Lower leg skin (tissue), 4 donors: ENCODE data around the gene TRMU. TPM values are rescaled to one million over a fixed set of nuclear protein-coding genes. Genes with fewer than 3 reads are reported as not detected.

Source experiments
- DNase-seq, 2 donors: peaks; one replicate each; pipeline ENCODE4 v3.0.0-alpha.2; 2019; ENCODE audit warnings: low spot score in 2 of 2
- H3K4me3 ChIP-seq: fragments of 200-600 bp; sonication (generic); 2 replicates; pipeline ENCODE4 v1.5.1; 2017; ENCODE audit warnings: mild to moderate bottlenecking, low read depth; ENCODE audit not compliant: poor library complexity, severe bottlenecking
- POLR2A ChIP-seq, 2 donors: fragments of 450-650 bp; IDR thresholded peaks; one replicate each; pipeline ENCODE4 v1.6.1; 2016 to 2017; ENCODE audit warnings: antibody characterized with exemption in 2 of 2, mild to moderate bottlenecking in 1 of 2, moderate library complexity in 1 of 2
- WGBS, 2 donors: methylation state at CpG; one replicate each; pipeline ENCODE4 v1.1.5; 2018; 5-methylcytosine and 5-hydroxymethylcytosine counted together
- intact Hi-C: fragments of 100-400 bp; cut with DNase I; formaldehyde crosslinking; loops from one replicate; pipeline ENCODE4 v1.15.0; 2023; ENCODE audit warnings: low total_unique reads
- total RNA-seq, 4 donors: library from RNA; depleted of rRNA; stranded (reverse); fragments of >200 nt; gene quantifications; one replicate each; pipeline ENCODE4 v1.1.0, GENCODE V29; 2016
- TF ChIP-seq, protein P1 (sequence below), 3 donors: fragments of 450-650 bp; IDR thresholded peaks; one replicate each; pipeline ENCODE4 v1.5.1; 2016; ENCODE audit warnings: antibody characterized with exemption in 3 of 3, mild to moderate bottlenecking in 3 of 3, moderate library complexity in 2 of 3

TRMU gene
- total RNA-seq, 4 donors from 2014 or later, result 26.8 to 43.5 (median 32.7) TPM

GRCh38 chr22:46388647-46389046, 53.1 kb downstream of the TRMU start:
- WGBS, 2 donors, result 88 to 92% methylated on average over 10 of the region's 10 CpGs
- intact Hi-C loops, result no loop called here
- TF ChIP-seq POLR2A (IDR thresholded peaks at IDR 0.05), result no peak
- TF ChIP-seq, protein P1, sequence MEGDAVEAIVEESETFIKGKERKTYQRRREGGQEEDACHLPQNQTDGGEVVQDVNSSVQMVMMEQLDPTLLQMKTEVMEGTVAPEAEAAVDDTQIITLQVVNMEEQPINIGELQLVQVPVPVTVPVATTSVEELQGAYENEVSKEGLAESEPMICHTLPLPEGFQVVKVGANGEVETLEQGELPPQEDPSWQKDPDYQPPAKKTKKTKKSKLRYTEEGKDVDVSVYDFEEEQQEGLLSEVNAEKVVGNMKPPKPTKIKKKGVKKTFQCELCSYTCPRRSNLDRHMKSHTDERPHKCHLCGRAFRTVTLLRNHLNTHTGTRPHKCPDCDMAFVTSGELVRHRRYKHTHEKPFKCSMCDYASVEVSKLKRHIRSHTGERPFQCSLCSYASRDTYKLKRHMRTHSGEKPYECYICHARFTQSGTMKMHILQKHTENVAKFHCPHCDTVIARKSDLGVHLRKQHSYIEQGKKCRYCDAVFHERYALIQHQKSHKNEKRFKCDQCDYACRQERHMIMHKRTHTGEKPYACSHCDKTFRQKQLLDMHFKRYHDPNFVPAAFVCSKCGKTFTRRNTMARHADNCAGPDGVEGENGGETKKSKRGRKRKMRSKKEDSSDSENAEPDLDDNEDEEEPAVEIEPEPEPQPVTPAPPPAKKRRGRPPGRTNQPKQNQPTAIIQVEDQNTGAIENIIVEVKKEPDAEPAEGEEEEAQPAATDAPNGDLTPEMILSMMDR (IDR thresholded peaks at IDR 0.05), result no peak
- no peak overlapping the region for H3K4me3 ChIP-seq
- no peak for DNase-seq

DNA sequence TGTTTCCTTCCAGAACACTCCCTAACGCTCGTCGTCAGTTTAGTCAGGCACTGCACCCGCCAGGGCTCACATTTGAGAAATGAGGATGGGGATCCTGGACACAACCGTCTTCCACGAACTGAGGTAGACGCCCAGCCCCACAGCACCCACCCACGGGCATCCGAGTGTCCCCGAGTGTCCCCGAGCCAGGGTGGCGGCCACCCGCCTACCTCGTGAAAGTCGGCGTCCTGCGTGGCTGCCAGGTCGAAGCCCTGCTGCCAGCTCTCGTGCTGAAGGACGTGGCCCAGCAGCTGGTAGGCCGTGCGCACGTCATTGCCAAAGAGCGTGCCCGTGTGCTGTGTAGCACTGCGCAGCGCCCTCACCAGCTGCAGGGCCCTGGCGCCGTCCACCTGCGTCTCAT, 53.6 kb downstream of the TRMU start:
- intact Hi-C loops, result no loop called here
- 92% methylated on average over 30 of the region's 30 CpGs for WGBS, 2 donors
- no peak for DNase-seq
- no peak overlapping the region for H3K4me3 ChIP-seq
- TF ChIP-seq, protein P1 (IDR thresholded peaks at IDR 0.05), result no peak
- TF ChIP-seq POLR2A (IDR thresholded peaks at IDR 0.05), result no peak

DNA sequence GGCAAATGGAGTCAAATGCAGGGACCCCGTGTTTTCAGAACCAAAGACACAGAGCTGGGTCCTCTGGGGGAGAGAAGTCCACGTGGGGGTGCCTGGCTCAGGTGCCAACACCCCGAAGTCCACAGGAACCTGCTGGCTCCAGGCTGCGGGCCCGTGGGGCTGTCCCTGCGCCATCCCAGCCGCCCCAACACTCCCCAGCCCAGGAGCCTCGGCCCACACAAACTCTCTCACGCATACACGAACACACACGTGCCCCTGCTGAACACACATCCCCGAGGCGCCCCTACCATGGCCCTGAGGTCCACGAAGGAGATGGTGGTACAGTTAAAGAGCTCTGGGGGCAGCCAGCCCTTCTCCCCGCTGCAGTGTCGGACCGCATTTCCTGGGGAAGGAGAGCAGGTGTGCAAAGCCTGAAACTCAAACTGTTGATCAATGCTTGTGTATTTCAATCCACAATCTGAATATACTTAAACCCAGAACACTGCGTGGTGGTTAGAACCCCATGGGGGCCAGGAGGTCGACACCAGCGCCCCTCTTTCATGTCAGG, 54.7 kb downstream of the TRMU start:
- DNase-seq, result no peak
- WGBS, 2 donors, result 76 to 83% methylated on average over 20 of the region's 20 CpGs
- intact Hi-C loops, result no loop called here
- TF ChIP-seq POLR2A (IDR thresholded peaks at IDR 0.05), result no peak
- TF ChIP-seq, protein P1 (IDR thresholded peaks at IDR 0.05), result no peak
- H3K4me3 ChIP-seq, result no peak overlapping the region

GRCh38 chr22:46390652-46391301, 55.3 kb downstream of the TRMU start:
- TF ChIP-seq, protein P1 (IDR thresholded peaks at IDR 0.05), result no peak
- TF ChIP-seq POLR2A (IDR thresholded peaks at IDR 0.05), result no peak
- no peak overlapping the region for H3K4me3 ChIP-seq
- DNase-seq, result no peak
- intact Hi-C loops, result no loop called here
- 65 to 67% methylated on average over 27 to 32 of the region's 32 CpGs for WGBS, 2 donors

DNA sequence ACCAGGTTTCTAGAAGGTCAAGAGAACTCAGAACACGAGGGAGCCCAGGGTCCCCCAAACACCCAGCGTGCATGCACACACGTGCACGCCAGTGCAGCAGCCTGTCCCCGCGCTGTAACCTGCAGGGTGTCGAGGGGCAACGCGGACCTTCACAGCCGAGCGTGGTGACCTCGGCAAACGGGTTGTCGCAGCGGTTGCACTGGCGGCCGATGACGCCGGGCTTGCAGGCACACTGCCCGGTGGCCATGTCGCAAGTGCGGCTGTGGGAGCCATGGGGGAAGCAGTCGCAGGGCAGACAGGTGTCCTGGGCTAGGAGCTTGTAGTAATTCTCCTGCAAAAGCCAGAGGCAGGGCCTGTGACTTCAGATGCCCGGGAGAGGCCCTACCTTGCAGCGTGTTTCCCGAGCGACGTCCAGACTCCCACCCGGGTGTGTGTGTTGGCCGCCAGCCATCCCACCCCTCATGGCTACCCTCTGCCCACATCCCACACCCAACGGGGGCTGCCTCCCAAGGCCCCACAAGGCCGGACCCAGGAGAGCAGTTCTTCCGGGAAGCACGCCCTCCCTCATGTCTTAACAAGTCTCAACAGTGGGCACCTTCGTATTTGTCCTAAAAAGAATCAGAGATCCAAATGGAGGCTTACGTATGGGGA, 56.1 kb downstream of the TRMU start:
- 87 to 90% methylated on average over 30 to 36 of the region's 36 CpGs for WGBS, 2 donors
- DNase-seq, result no peak
- no peak overlapping the region for H3K4me3 ChIP-seq
- intact Hi-C loops, result no loop called here
- no peak for TF ChIP-seq POLR2A (IDR thresholded peaks at IDR 0.05)
- TF ChIP-seq, protein P1 (IDR thresholded peaks at IDR 0.05), result no peak
